Erythroblast (primary cell): ENCODE measurements around the gene TMEM132C.

Experiments used
- GATA1 ChIP-seq: IDR thresholded peaks from 2 replicates; pipeline ENCODE4 v1.6.1; 2011; ENCODE audit warnings: low read depth, mild to moderate bottlenecking, control low read depth, low read length, moderate library complexity
- POLR2A ChIP-seq: IDR thresholded peaks from 2 replicates; pipeline ENCODE4 v1.6.1; 2011; ENCODE audit warnings: mild to moderate bottlenecking, low read length

GRCh38 chr12:128228581-128228980 is 38.4 kb upstream of the TMEM132C start:
- no peak for TF ChIP-seq POLR2A
- TF ChIP-seq GATA1: no peak
